K562 (cell line): ENCODE data around the gene DYRK2. TPM values are rescaled to one million over a fixed set of nuclear protein-coding genes. Genes with fewer than 3 reads are reported as not detected.

ENCODE experiments used
- ATAC-seq: fragments of 200-7000 bp; cut with Tn5 transposase; 3 replicates; pipeline ENCODE4 v1.9.1; 2020; ENCODE audit warnings: moderate library complexity
- BruUV-seq: library from RNA; stranded (reverse); fragments of 400-500 nt; replicated peaks from 2 replicates; lab custom pipeline; 2021; lab: Mats Ljungman, UMichigan
- CTCF ChIA-PET: fragments of 300-600 bp; formaldehyde crosslinking; extraction: SDS; loops from one replicate; lab custom pipeline; 2021; ENCODE audit warnings: low intra/inter-chr PET ratio; lab: Yijun Ruan, JAX
- POLR2A ChIA-PET: fragments of 300-600, 350-650 bp; sonication (Branson Sonifier 250); formaldehyde crosslinking; extraction: SDS; loops from one replicate; lab custom pipeline; 2021; ENCODE audit warnings: antibody characterized with exemption, inconsistent platforms; lab: Yijun Ruan, JAX
- DNase-seq, 4 experiments: peaks; one replicate each; pipeline versions ENCODE4 v3.0.0 to v3.0.0-alpha.2; 2011 to 2018; ENCODE audit warnings: low spot score in 3 of 4, mixed read lengths in 3 of 4; ENCODE audit errors: extremely low read depth in 1 of 4
- FAIRE-seq: peaks from 2 replicates; lab custom pipeline; 2011; peaks lifted over from hg19 to GRCh38; lab: Jason Lieb, UNC
- H2AFZ ChIP-seq: 2 replicates; pipeline ENCODE4 v1.6.0; 2011; ENCODE audit warnings: low read depth, low read length, control low read depth, inconsistent platforms
- H3K27ac ChIP-seq: fragments of 200-600 bp; 3 replicates; pipeline ENCODE4 v1.8.0; 2011; ENCODE audit warnings: low read depth, mild to moderate bottlenecking, control low read depth, inconsistent platforms, low read length, moderate library complexity, mixed read lengths; ENCODE audit errors: extremely low read depth
- H3K27me3 ChIP-seq, 2 experiments: fragments of 300-600 bp in 1 of 2; 2 replicates in 1 of 2; 3 replicates in 1 of 2; pipeline versions ENCODE4 v1.6.0 to v1.8.0; 2011; ENCODE audit warnings: inconsistent platforms in 2 of 2, low read length in 2 of 2, mild to moderate bottlenecking in 1 of 2, mixed read lengths in 1 of 2, moderate library complexity in 1 of 2; ENCODE audit not compliant: control insufficient read depth in 2 of 2, insufficient read depth in 2 of 2
- H3K36me3 ChIP-seq: fragments of 300-600 bp; 3 replicates; pipeline ENCODE4 v1.8.0; 2011; ENCODE audit warnings: mild to moderate bottlenecking, low read length, inconsistent platforms; ENCODE audit not compliant: control insufficient read depth, insufficient read depth
- H3K4me1 ChIP-seq, 2 experiments: fragments of 200-600 bp in 1 of 2; replicated peaks in 1 of 2; 2 replicates in 1 of 2; 3 replicates in 1 of 2; pipeline versions ENCODE4 v1.5.1 to v1.8.0; 2011; ENCODE audit warnings: inconsistent platforms in 2 of 2, low read length in 2 of 2, mild to moderate bottlenecking in 1 of 2, mixed read lengths in 1 of 2, moderate library complexity in 1 of 2; ENCODE audit not compliant: control insufficient read depth in 2 of 2, insufficient read depth in 2 of 2
- H3K4me2 ChIP-seq: 2 replicates; pipeline ENCODE4 v1.6.1; 2011; ENCODE audit warnings: low read length, control low read depth, inconsistent platforms, mixed read lengths; ENCODE audit not compliant: insufficient read depth
- H3K4me3 ChIP-seq: fragments of 200-600 bp; sonication (generic), shearing (Covaris generic); 2 replicates; pipeline ENCODE4 v1.5.1; 2016; ENCODE audit warnings: control low read depth, inconsistent platforms
- H3K79me2 ChIP-seq: fragments of 200-600 bp; 3 replicates; pipeline ENCODE4 v1.8.0; 2011; ENCODE audit warnings: low read length, inconsistent platforms; ENCODE audit not compliant: control insufficient read depth, insufficient read depth
- H3K9ac ChIP-seq, 2 experiments: 2 replicates each; pipeline versions ENCODE4 v1.6.0 to v1.6.1; 2011; ENCODE audit warnings: low read depth in 2 of 2, low read length in 2 of 2, control low read depth in 1 of 2, inconsistent platforms in 1 of 2, mild to moderate bottlenecking in 1 of 2, mixed read lengths in 1 of 2; ENCODE audit not compliant: insufficient read depth in 1 of 2
- H3K9me1 ChIP-seq: one replicate; pipeline ENCODE4 v1.6.0; 2011; ENCODE audit warnings: inconsistent platforms, mild to moderate bottlenecking, low read length, moderate library complexity; ENCODE audit not compliant: control insufficient read depth, insufficient read depth
- H3K9me3 ChIP-seq: replicated peaks from 2 replicates; pipeline ENCODE4 v1.5.1; 2011; ENCODE audit warnings: low read depth, low read length, inconsistent platforms; ENCODE audit not compliant: control insufficient read depth, insufficient read depth
- H4K20me1 ChIP-seq: replicated peaks from 2 replicates; pipeline ENCODE4 v1.6.1; 2011; ENCODE audit warnings: low read length, inconsistent platforms, mixed read lengths; ENCODE audit not compliant: control insufficient read depth, insufficient read depth
- ASH1L ChIP-seq: fragments of 450-650 bp; IDR thresholded peaks from 2 replicates; pipeline ENCODE4 v1.6.1; 2018; ENCODE audit warnings: borderline replicate concordance, mild to moderate bottlenecking, low read depth; ENCODE audit not compliant: partially characterized antibody
- BDP1 ChIP-seq: IDR thresholded peaks from 3 replicates; pipeline ENCODE4 v1.6.1; 2011; ENCODE audit not compliant: insufficient read length, insufficient read depth
- DDX20 ChIP-seq: fragments of 450-650 bp; IDR thresholded peaks from 2 replicates; pipeline ENCODE4 v1.6.1; 2016; ENCODE audit warnings: missing genetic modification characterization, low read depth, mild to moderate bottlenecking, missing compliant biosample characterization, moderate library complexity
- NFXL1 ChIP-seq: fragments of 450-650 bp; formaldehyde crosslinking; IDR thresholded peaks from 2 replicates; pipeline ENCODE4 v1.4.0; 2021; ENCODE audit warnings: mild to moderate bottlenecking
- SLC30A9 ChIP-seq: fragments of 250-450 bp; sonication (Bioruptor Pico); IDR thresholded peaks from 2 replicates; pipeline ENCODE4 v1.8.0; 2022; ENCODE audit warnings: mild to moderate bottlenecking, moderate library complexity
- SRSF7 ChIP-seq: fragments of 200-400 bp; formaldehyde crosslinking; optimal IDR thresholded peaks from 2 replicates; pipeline ENCODE3; 2017; ENCODE audit warnings: mild to moderate bottlenecking, low read depth, low read length
- ZC3H8 ChIP-seq: fragments of 450-650 bp; IDR thresholded peaks from 2 replicates; pipeline ENCODE4 v1.6.1; 2017
- WGBS: fragments of 100-300 bp; shearing (Covaris generic); methylation state at CpG from one replicate; pipeline ENCODE4 v1.1.6; 2016; ENCODE audit warnings: low coverage, mixed read lengths; ENCODE audit not compliant: insufficient coverage; ENCODE audit errors: missing lambda C conversion rate; 5-methylcytosine and 5-hydroxymethylcytosine counted together
- in situ Hi-C: fragments of 300-500 bp; cut with MboI; formaldehyde crosslinking; loops from 4 replicates; pipeline ENCODE4 v1.15.0; 2018; ENCODE audit warnings: inconsistent platforms, mixed read lengths
- intact Hi-C: fragments of 100-400 bp; cut with micrococcal nuclease; formaldehyde crosslinking; loops from 2 replicates; pipeline ENCODE4 v1.14.2; 2022
- polyA plus RNA-seq, 8 experiments: library from polyadenylated mRNA; depleted of rRNA in 4 of 8; stranded (reverse) in 5 of 8; unstranded in 3 of 8; fragments of >200 nt; fragmentation: Nextera tagmentation in 2 of 8; fragmentation: Illumina TruSeq in 1 of 8; extraction: Ambion mirVana in 2 of 8; extraction: Trizol in 1 of 8; gene quantifications; 2 replicates each; pipeline versions ENCODE4 v1.2.1 to v1.2.3, GENCODE V29; 2011 to 2014; ENCODE audit warnings: inconsistent platforms in 1 of 8, missing spikeins in 1 of 8
- total RNA-seq, 7 experiments: library from RNA; depleted of rRNA in 6 of 7; stranded (reverse); fragments of >200 nt in 6 of 7; fragmentation: Illumina TruSeq in 2 of 7; extraction: Trizol in 2 of 7; gene quantifications; 2 replicates each; pipeline versions ENCODE4 v1.2.1 to v1.2.3, GENCODE V29; 2011 to 2021; ENCODE audit warnings: low replicate concordance in 1 of 7
- TF ChIP-seq, protein P1 (sequence below), 2 experiments: fragments of 450-650 bp; IDR thresholded peaks; 2 replicates each; pipeline ENCODE4 v1.6.1; 2016
- TF ChIP-seq, protein P2 (sequence below), 2 experiments: fragments of 450-650 bp; IDR thresholded peaks; 2 replicates each; pipeline ENCODE4 v1.6.1; 2016; ENCODE audit warnings: mild to moderate bottlenecking in 2 of 2, borderline replicate concordance in 1 of 2, low read depth in 1 of 2, moderate library complexity in 1 of 2
- TF ChIP-seq, protein P3 (sequence below): fragments of 450-650 bp; formaldehyde crosslinking; IDR thresholded peaks from 2 replicates; pipeline ENCODE4 v1.4.0; 2020; ENCODE audit warnings: mild to moderate bottlenecking, mixed read lengths

DYRK2 gene
- total and polyA plus RNA-seq, 9 of the 15 experiments (the other 6 are each of a cell fraction or from before 2014, with no cell fraction given): 1.7 to 15.4 (median 8.4) TPM

DNA sequence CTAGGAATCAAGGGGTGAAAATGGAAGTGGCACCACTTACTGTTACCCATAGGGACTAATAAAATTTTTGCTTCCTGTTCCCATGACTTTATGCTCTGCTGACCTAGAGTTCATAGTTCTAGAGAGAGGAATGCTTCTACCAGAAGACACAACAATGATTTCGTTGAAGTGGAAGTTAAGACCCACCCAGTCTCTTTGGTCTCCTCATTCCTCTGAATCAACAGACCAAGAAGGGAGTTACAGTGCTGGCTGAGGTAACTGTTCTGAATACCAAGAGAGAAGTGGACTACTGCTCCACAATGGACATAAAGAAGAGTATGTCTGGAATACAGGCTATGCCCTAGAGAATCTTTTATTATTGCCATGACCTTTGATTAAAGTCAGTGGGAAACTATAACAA lies 23.5 kb upstream of the DYRK2 start:
- Histone ChIP-seq H3K79me2 (no peaks in the 10 kb centered on the region), H2AFZ (no peak overlapping the region), H3K27ac (no peak overlapping the region), H3K27me3 (no peaks in the 10 kb centered on the region), H3K9me3 (no peaks in the 10 kb centered on the region), H4K20me1 (no peaks in the 10 kb centered on the region), H3K4me1 (peaks cover 0 to 5% of the 10 kb centered on the region in 2 experiments; a peak in 2 of 5 replicates), H3K9me1 (no peaks in the 10 kb centered on the region), H3K4me2 (no peak overlapping the region), H3K36me3 (no peaks in the 10 kb centered on the region), H3K4me3 (no peak overlapping the region), H3K9ac (no peak overlapping the region)
- DNase-seq (no peak), FAIRE-seq (no peak), ATAC-seq (no peak)
- 0% methylated on average over 1 of the region's 1 CpG for WGBS
- intact Hi-C loops: no loop called here
- ChIA-PET CTCF (no interaction called here), POLR2A (no interaction called here)
- in situ Hi-C loops: no loop called here
- no TSS peak for BruUV-seq
- TF ChIP-seq ZC3H8: no peak
- TF ChIP-seq, protein P1, sequence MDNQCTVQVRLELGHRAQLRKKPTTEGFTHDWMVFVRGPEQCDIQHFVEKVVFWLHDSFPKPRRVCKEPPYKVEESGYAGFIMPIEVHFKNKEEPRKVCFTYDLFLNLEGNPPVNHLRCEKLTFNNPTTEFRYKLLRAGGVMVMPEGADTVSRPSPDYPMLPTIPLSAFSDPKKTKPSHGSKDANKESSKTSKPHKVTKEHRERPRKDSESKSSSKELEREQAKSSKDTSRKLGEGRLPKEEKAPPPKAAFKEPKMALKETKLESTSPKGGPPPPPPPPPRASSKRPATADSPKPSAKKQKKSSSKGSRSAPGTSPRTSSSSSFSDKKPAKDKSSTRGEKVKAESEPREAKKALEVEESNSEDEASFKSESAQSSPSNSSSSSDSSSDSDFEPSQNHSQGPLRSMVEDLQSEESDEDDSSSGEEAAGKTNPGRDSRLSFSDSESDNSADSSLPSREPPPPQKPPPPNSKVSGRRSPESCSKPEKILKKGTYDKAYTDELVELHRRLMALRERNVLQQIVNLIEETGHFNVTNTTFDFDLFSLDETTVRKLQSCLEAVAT (IDR thresholded peaks at IDR 0.05): no peak
- TF ChIP-seq DDX20 (tag): no peak
- TF ChIP-seq BDP1: no peak
- no peak for TF ChIP-seq ASH1L
- TF ChIP-seq, protein P2, sequence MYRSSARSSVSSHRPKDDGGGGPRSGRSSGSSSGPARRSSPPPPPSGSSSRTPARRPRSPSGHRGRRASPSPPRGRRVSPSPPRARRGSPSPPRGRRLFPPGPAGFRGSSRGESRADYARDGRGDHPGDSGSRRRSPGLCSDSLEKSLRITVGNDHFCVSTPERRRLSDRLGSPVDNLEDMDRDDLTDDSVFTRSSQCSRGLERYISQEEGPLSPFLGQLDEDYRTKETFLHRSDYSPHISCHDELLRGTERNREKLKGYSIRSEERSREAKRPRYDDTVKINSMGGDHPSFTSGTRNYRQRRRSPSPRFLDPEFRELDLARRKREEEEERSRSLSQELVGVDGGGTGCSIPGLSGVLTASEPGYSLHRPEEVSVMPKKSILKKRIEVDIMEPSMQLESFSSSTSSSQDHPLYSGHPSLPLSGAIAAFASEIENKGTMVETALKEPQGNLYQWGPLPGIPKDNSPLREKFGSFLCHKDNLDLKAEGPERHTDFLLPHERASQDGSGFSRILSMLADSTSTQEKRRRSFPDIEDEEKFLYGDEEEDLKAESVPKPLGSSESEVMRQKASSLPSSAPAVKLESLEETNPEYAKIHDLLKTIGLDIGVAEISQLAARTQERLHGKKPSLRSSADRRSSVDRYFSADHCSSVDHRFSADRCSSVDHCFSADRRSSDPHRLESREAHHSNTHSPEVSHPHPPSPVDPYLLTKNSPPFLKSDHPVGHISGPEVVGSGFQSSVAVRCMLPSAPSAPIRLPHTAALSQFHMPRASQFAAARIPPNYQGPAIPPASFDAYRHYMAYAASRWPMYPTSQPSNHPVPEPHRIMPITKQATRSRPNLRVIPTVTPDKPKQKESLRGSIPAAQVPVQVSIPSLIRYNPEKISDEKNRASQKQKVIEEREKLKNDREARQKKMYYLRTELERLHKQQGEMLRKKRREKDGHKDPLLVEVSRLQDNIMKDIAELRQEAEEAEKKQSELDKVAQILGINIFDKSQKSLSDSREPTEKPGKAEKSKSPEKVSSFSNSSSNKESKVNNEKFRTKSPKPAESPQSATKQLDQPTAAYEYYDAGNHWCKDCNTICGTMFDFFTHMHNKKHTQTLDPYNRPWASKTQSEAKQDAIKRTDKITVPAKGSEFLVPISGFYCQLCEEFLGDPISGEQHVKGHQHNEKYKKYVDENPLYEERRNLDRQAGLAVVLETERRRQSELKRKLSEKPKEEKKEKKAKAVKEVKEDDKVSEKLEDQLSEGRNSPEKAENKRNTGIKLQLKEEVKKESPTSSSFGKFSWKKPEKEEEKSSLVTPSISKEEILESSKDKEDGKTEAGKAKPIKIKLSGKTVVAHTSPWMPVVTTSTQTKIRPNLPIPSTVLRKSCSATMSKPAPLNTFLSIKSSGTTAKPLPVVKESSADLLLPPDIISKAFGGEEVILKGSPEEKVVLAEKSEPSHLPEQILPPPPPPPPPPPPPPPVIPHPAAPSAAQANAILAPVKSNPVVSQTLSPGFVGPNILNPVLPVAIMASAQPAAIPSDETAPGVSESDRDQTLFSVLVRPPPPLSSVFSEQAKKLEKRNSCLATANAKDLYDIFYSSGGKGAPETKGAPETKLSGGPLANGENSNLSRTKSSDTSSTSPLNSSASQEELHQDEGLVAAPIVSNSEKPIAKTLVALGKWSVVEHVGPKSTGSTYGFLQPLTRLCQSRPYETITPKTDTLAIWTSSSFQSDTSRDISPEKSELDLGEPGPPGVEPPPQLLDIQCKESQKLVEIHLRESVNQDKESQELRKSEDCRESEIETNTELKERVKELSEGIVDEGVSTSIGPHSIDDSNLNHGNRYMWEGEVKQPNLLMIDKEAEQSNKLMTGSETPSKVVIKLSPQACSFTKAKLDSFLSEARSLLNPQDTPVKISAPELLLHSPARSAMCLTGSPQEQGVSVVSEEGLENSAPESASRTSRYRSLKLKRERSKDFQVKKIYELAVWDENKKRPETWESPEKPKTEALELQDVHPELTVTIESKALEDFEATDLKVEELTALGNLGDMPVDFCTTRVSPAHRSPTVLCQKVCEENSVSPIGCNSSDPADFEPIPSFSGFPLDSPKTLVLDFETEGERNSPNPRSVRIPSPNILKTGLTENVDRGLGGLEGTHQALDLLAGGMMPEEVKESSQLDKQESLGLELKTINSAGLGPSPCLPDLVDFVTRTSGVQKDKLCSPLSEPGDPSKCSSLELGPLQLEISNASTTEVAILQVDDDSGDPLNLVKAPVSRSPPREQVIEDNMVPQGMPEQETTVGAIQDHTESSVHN (IDR thresholded peaks at IDR 0.05; ENCODE audit: borderline replicate concordance in 1 of 2, low read depth in 1 of 2): no peak
- TF ChIP-seq, protein P3, sequence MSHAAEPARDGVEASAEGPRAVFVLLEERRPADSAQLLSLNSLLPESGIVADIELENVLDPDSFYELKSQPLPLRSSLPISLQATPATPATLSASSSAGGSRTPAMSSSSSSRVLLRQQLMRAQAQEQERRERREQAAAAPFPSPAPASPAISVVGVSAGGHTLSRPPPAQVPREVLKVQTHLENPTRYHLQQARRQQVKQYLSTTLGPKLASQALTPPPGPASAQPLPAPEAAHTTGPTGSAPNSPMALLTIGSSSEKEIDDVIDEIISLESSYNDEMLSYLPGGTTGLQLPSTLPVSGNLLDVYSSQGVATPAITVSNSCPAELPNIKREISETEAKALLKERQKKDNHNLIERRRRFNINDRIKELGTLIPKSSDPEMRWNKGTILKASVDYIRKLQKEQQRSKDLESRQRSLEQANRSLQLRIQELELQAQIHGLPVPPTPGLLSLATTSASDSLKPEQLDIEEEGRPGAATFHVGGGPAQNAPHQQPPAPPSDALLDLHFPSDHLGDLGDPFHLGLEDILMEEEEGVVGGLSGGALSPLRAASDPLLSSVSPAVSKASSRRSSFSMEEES: no peak
- no peak for TF ChIP-seq NFXL1
- no peak for TF ChIP-seq SRSF7
- no peak for TF ChIP-seq SLC30A9 (CRISPR knock-in tag)
